AG04450 (cell line): Measurements from ENCODE around the gene TXK. TPM values are rescaled to one million over a fixed set of nuclear protein-coding genes. Genes with fewer than 3 reads are reported as not detected.
A peak's percentile ranks its signal among the peaks of the same experiment; 100 is the strongest.

Experiments used
- CTCF ChIA-PET: fragments of 300-600, 350-600 bp; formaldehyde crosslinking; extraction: SDS; loops from one replicate; lab custom pipeline; 2022; ENCODE audit warnings: antibody characterized with exemption, inconsistent platforms; lab: Charles Lee
- POLR2A ChIA-PET: fragments of 350-600 bp; formaldehyde crosslinking; extraction: SDS; loops from one replicate; lab custom pipeline; 2021; ENCODE audit warnings: antibody characterized with exemption, inconsistent platforms; lab: Yijun Ruan, JAX
- DNase-seq: peaks from one replicate; pipeline ENCODE4 v3.0.0-alpha.2; 2011; ENCODE audit warnings: low read depth, low spot score
- H3K27ac ChIP-seq: one replicate; pipeline ENCODE4 v1.5.1; 2012; ENCODE audit warnings: low read depth, low read length, control low read depth
- H3K27me3 ChIP-seq: one replicate; pipeline ENCODE4 v1.6.0; 2012; ENCODE audit warnings: low read length; ENCODE audit not compliant: control insufficient read depth, insufficient read depth
- H3K4me3 ChIP-seq: 2 replicates; pipeline ENCODE4 v1.5.1; 2011; ENCODE audit warnings: mild to moderate bottlenecking, low read depth, low read length, control low read depth
- H3K9me3 ChIP-seq: 2 replicates; pipeline ENCODE4 v1.5.1; 2012; ENCODE audit warnings: low read length; ENCODE audit not compliant: control insufficient read depth, insufficient read depth
- CTCF ChIP-seq: IDR thresholded peaks from 2 replicates; pipeline ENCODE4 v1.5.1; 2011; ENCODE audit warnings: low read depth, low read length, control low read depth, inconsistent platforms
- polyA plus RNA-seq: library from polyadenylated mRNA; depleted of rRNA; stranded (reverse); fragments of >200 nt; gene quantifications from 2 replicates; pipeline ENCODE4 v1.2.3, GENCODE V29; 2011

Gene TXK
- polyA plus RNA-seq, 1 experiment = not detected

GRCh38 chr4:48130100-48130499 lies 4.0 kb downstream of the TXK start:
- no peak overlapping the region for H3K4me3 ChIP-seq
- TF ChIP-seq CTCF = no peak
- no peaks in the 10 kb centered on the region; the same call in 1 of the 2 replicates for H3K9me3 ChIP-seq
- no peak overlapping the region for H3K27ac ChIP-seq
- ChIA-PET POLR2A (no interaction called here), CTCF (interaction anchor here (5.0 kb wide), 1 partner anchor 10 kb away, joined by 38 read pairs; no protein-coding TSS in a partner anchor)
- no peak for DNase-seq
- H3K27me3 ChIP-seq = no peaks in the 10 kb centered on the region

- ChIA-PET POLR2A (no interaction called here), CTCF (interaction anchor here (5.0 kb wide), 1 partner anchor 11 kb away, joined by 38 read pairs; no protein-coding TSS in a partner anchor)
- DNase-seq = no peak
- no peak for TF ChIP-seq CTCF
- H3K9me3 ChIP-seq = no peaks in the 10 kb centered on the region; the same call in 1 of the 2 replicates
- H3K4me3 ChIP-seq = no peak overlapping the region
- no peak overlapping the region for H3K27ac ChIP-seq
- no peaks in the 10 kb centered on the region for H3K27me3 ChIP-seq
Observed at GRCh38 chr4:48129307-48130014, 4.6 kb downstream of the TXK start.

GRCh38 chr4:48127682-48128404 lies 6.2 kb downstream of the TXK start:
- H3K4me3 ChIP-seq = peak overlapping the region; percentile 22
- POLR2A ChIA-PET = interaction anchor here (0.7 to 1.0 kb wide), 2 partner anchors 12 to 177 kb away, joined by 5 to 12 read pairs; no protein-coding TSS in a partner anchor
- peak; percentile 76 for DNase-seq
- CTCF ChIA-PET = interaction anchor here (0.5 to 5.0 kb wide), 7 partner anchors 12 to 418 kb away, joined by 3 to 38 read pairs (median 5); no protein-coding TSS in a partner anchor
- no peaks in the 10 kb centered on the region; the same call in 1 of the 2 replicates for H3K9me3 ChIP-seq
- peaks cover 3% of the 10 kb centered on the region for H3K27me3 ChIP-seq
- H3K27ac ChIP-seq = peak overlapping the region; percentile 52
- peak; percentile 66 for TF ChIP-seq CTCF

- ChIA-PET POLR2A (no interaction called here), CTCF (interaction anchor here (0.9 to 5.0 kb wide), 4 partner anchors 13 to 419 kb away, joined by 3 to 38 read pairs (median 11); no protein-coding TSS in a partner anchor)
- no peak overlapping the region for H3K4me3 ChIP-seq
- H3K27me3 ChIP-seq = peaks cover 3% of the 10 kb centered on the region
- H3K27ac ChIP-seq = no peak overlapping the region
- H3K9me3 ChIP-seq = no peaks in the 10 kb centered on the region; the same call in 1 of the 2 replicates
- DNase-seq = no peak
- TF ChIP-seq CTCF = no peak
Observed at GRCh38 chr4:48127231-48127630, 6.8 kb downstream of the TXK start.
